ENCODE data around the gene MOCOS. TPM values are rescaled to one million over a fixed set of nuclear protein-coding genes. Genes with fewer than 3 reads are reported as not detected.
A peak's percentile ranks its signal among the peaks of the same experiment; 100 is the strongest.

Gene MOCOS
- total RNA-seq, 2 donors from 2014 or later = 2.0 to 2.8 TPM

DNA sequence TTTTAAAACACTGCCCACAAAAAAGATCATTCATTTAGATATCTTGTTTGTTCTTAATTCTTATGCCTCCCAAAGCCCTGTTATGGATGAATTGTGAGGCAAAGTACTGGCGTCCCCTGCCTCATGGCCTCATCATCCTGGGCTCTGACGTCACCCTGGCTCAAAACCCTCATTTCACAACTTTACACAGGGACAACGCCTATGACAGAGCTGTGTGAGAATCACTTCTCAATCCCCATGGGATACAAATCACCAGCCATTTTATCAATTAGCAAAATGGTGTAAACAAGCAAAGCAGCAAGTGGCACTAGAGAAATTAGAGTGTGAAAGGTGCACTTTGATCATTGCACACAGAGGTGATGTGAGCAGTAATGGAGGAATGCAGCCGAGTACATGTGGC, 126.8 kb downstream of the MOCOS start:
- ATAC-seq (ENCODE audit: insufficient number of reproducible peaks, low FRiP score, low read depth) = no peak
- Histone ChIP-seq H3K36me3 (no peaks in the 10 kb centered on the region), H3K27ac (peak overlapping the region in 1 of 2 donors; percentile 20), H3K9me3 (no peaks in the 10 kb centered on the region), H3K4me1 (ENCODE audit: control insufficient read depth in 1 of 2, low read depth in 2 of 2) (peaks cover 0 to 4% of the 10 kb centered on the region in 2 donors), H3K27me3 (replicated peaks; ENCODE audit: insufficient read depth) (no peaks in the 10 kb centered on the region), H3K4me3 (no peak overlapping the region)
- TF ChIP-seq, protein P1, sequence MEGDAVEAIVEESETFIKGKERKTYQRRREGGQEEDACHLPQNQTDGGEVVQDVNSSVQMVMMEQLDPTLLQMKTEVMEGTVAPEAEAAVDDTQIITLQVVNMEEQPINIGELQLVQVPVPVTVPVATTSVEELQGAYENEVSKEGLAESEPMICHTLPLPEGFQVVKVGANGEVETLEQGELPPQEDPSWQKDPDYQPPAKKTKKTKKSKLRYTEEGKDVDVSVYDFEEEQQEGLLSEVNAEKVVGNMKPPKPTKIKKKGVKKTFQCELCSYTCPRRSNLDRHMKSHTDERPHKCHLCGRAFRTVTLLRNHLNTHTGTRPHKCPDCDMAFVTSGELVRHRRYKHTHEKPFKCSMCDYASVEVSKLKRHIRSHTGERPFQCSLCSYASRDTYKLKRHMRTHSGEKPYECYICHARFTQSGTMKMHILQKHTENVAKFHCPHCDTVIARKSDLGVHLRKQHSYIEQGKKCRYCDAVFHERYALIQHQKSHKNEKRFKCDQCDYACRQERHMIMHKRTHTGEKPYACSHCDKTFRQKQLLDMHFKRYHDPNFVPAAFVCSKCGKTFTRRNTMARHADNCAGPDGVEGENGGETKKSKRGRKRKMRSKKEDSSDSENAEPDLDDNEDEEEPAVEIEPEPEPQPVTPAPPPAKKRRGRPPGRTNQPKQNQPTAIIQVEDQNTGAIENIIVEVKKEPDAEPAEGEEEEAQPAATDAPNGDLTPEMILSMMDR (IDR thresholded peaks at IDR 0.05) = no peak
- DNase-seq (ENCODE audit: low spot score) = no peak

DNA sequence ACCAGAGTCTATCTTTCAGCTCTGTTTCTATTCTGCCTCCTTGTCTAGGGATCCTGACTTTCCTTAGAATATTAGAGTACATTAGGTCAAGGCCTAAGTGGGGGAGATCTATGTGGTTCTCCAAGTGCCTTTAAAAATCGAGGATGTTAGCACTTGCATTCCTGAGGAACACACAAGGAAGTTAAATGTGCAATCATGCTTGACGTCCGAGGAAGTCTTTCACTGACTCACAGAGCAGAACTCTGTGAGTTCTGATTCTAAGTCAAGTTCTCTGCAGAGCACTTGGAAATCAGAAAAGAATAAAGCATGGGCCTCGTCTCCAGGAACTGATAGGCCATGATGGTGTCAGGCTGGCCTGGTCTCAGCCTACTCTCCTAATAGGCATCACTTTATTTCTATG, 127.5 kb downstream of the MOCOS start:
- Histone ChIP-seq H3K9me3 (no peaks in the 10 kb centered on the region), H3K27me3 (replicated peaks; ENCODE audit: insufficient read depth) (no peaks in the 10 kb centered on the region), H3K4me1 (ENCODE audit: control insufficient read depth in 1 of 2, low read depth in 2 of 2) (peaks cover 0 to 4% of the 10 kb centered on the region in 2 donors), H3K36me3 (no peaks in the 10 kb centered on the region), H3K27ac (peak overlapping the region in 1 of 2 donors; percentile 20), H3K4me3 (no peak overlapping the region)
- no peak for DNase-seq (ENCODE audit: low spot score)
- ATAC-seq (ENCODE audit: insufficient number of reproducible peaks, low FRiP score, low read depth) = no peak
- TF ChIP-seq, protein P1 (IDR thresholded peaks at IDR 0.05) = no peak

DNA sequence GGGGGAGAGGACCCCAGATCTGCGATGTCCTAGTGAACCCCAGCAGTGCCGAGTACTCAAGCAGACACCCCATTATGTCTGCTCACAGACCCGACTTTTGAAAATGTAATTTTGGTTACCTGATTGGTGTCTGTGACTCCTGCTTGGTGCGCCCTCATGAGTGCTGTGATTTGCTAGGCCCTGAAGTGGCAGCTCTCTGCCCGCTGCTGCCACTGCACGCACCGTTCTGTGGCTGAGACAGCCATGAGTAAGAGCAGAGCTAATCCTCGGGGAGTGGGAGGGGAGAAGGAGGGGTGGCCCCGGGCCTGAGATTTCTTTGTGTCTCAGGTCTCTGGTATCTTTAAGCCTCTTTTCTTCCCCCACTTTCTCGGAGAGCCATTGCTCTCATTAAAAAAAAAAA, 128.4 kb downstream of the MOCOS start:
- Histone ChIP-seq H3K36me3 (no peaks in the 10 kb centered on the region), H3K4me3 (no peak overlapping the region), H3K27me3 (replicated peaks; ENCODE audit: insufficient read depth) (no peaks in the 10 kb centered on the region), H3K4me1 (ENCODE audit: control insufficient read depth in 1 of 2, low read depth in 2 of 2) (peaks cover 0 to 4% of the 10 kb centered on the region in 2 donors), H3K27ac (no peak overlapping the region), H3K9me3 (no peaks in the 10 kb centered on the region)
- DNase-seq (ENCODE audit: low spot score) = no peak
- TF ChIP-seq, protein P1 (IDR thresholded peaks at IDR 0.05) = no peak
- no peak for ATAC-seq (ENCODE audit: insufficient number of reproducible peaks, low FRiP score, low read depth)

DNA sequence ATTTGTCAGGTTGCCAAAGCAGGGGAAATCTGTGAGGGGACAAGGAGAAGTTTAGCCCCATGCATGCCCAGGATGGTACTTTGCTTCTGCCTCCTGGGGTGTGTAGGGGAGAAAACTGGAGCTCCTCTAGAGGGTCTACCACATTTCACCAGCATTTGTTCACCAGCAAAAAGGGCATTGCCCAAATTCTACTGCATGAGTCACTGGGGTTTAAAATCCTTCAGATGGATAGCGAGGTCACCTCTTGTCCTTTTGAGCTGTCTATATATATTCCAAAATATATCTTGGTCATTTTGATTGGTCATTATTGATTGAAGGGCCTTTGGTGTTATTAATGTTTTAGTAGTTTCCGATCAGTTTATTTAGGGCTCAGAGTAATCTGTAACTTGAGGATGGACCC, 128.9 kb downstream of the MOCOS start:
- Histone ChIP-seq H3K27ac (no peak overlapping the region), H3K4me1 (ENCODE audit: control insufficient read depth in 1 of 2, low read depth in 2 of 2) (peaks cover 0 to 4% of the 10 kb centered on the region in 2 donors)
- ATAC-seq (ENCODE audit: insufficient number of reproducible peaks, low FRiP score, low read depth) = no peak

More for the DNA sequence above, 128.9 kb downstream of the MOCOS start:
- Histone ChIP-seq H3K27me3 (replicated peaks; ENCODE audit: insufficient read depth) (no peaks in the 10 kb centered on the region), H3K9me3 (no peaks in the 10 kb centered on the region), H3K4me3 (no peak overlapping the region), H3K36me3 (no peaks in the 10 kb centered on the region)
- TF ChIP-seq, protein P1 (IDR thresholded peaks at IDR 0.05) = no peak
- DNase-seq (ENCODE audit: low spot score) = no peak

Other genes starting within 250 kb of the MOCOS start
- 10 to 100 TPM; 49.8 to 64.9 TPM for gene RPRD1A, start 119.9 kb upstream of the MOCOS start, total RNA-seq
- gene SLC39A6, start 58.2 kb upstream of the MOCOS start, total RNA-seq = 10 to 100 TPM; 27.6 to 42.2 TPM
- gene ELP2, start 57.6 kb upstream of the MOCOS start, total RNA-seq = 10 to 100 TPM; 59.0 to 66.6 TPM
- 10 to 100 TPM; 19.8 to 24.9 TPM for gene FHOD3, start 110.2 kb downstream of the MOCOS start, total RNA-seq

All from thoracic aorta (tissue), 2 donors.